PC-9 (cell line): ENCODE measurements around the gene HPX. TPM values are rescaled to one million over a fixed set of nuclear protein-coding genes. Genes with fewer than 3 reads are reported as not detected.

ENCODE experiments used
- BruUV-seq: library from RNA; stranded (reverse); fragments of 400-500 nt; replicated peaks from 2 replicates; lab custom pipeline; 2021; lab: Mats Ljungman, UMichigan
- CTCF ChIA-PET: fragments of 300-600 bp; sonication (Branson Sonifier 250); formaldehyde crosslinking; loops from one replicate; lab custom pipeline; 2022; ENCODE audit warnings: antibody characterized with exemption; lab: Charles Lee
- POLR2A ChIA-PET: fragments of 300-600 bp; sonication (Branson Sonifier 250); formaldehyde crosslinking; loops from one replicate; lab custom pipeline; 2022; ENCODE audit warnings: antibody characterized with exemption; ENCODE audit not compliant: unreplicated experiment; lab: Charles Lee
- DNase-seq, 2 experiments: peaks; one replicate each; pipeline versions ENCODE4 v3.0.0 to v3.0.0-alpha.2; 2015 to 2022; ENCODE audit warnings: mixed read lengths in 1 of 2
- H2AFZ ChIP-seq: fragments of 200-600 bp; sonication (generic); 2 replicates; pipeline ENCODE4 v1.8.1; 2017; ENCODE audit warnings: antibody characterized with exemption
- H3F3A ChIP-seq: fragments of 200-600 bp; sonication (generic); 2 replicates; pipeline ENCODE4 v1.8.1; 2017; ENCODE audit warnings: antibody characterized with exemption, mild to moderate bottlenecking, low read depth; ENCODE audit not compliant: insufficient read depth
- H3K27ac ChIP-seq: fragments of 200-600 bp; sonication (generic); 2 replicates; pipeline ENCODE4 v1.6.1; 2016; ENCODE audit warnings: mixed run types
- H3K27me3 ChIP-seq: fragments of 200-600 bp; sonication (generic); 2 replicates; pipeline ENCODE4 v1.6.1; 2016; ENCODE audit warnings: low read depth, mixed run types; ENCODE audit not compliant: insufficient read depth
- H3K36me3 ChIP-seq: fragments of 200-600 bp; sonication (generic); 2 replicates; pipeline ENCODE4 v1.6.1; 2016; ENCODE audit warnings: low read depth, mixed run types
- H3K4me1 ChIP-seq: fragments of 200-600 bp; sonication (generic); replicated peaks from 2 replicates; pipeline ENCODE4 v1.6.1; 2016; ENCODE audit warnings: mixed run types; ENCODE audit not compliant: insufficient read depth
- H3K4me2 ChIP-seq: fragments of 200-600 bp; sonication (generic); 2 replicates; pipeline ENCODE4 v1.6.1; 2017; ENCODE audit warnings: mixed run types
- H3K4me3 ChIP-seq: fragments of 200-600 bp; sonication (generic); 2 replicates; pipeline ENCODE4 v1.6.1; 2016; ENCODE audit warnings: mixed run types
- H3K79me2 ChIP-seq: fragments of 200-600 bp; sonication (generic); 2 replicates; pipeline ENCODE4 v1.6.1; 2017; ENCODE audit warnings: low read depth, mixed run types
- H3K9me2 ChIP-seq: fragments of 200-600 bp; sonication (generic); 2 replicates; pipeline ENCODE4 v1.8.1; 2017; ENCODE audit warnings: mild to moderate bottlenecking; ENCODE audit not compliant: insufficient read depth
- H3K9me3 ChIP-seq: fragments of 200-600 bp; sonication (generic); 2 replicates; pipeline ENCODE4 v1.8.1; 2016; ENCODE audit warnings: low read depth; ENCODE audit not compliant: insufficient read depth
- H4K20me1 ChIP-seq: fragments of 200-600 bp; sonication (generic); 2 replicates; pipeline ENCODE4 v1.8.1; 2017; ENCODE audit not compliant: insufficient read depth
- CTCF ChIP-seq: fragments of 200-600 bp; sonication (generic); conservative IDR thresholded peaks from 2 replicates; pipeline ENCODE4 v1.6.1; 2017; ENCODE audit warnings: mixed run types, antibody characterized with exemption, mild to moderate bottlenecking, moderate library complexity
- EZH2 ChIP-seq: fragments of 200-600 bp; sonication (generic); IDR thresholded peaks from 2 replicates; pipeline ENCODE4 v1.8.0; 2017; ENCODE audit warnings: antibody characterized with exemption, low read depth
- intact Hi-C: fragments of 100-400 bp; cut with micrococcal nuclease; formaldehyde crosslinking; loops from one replicate; pipeline ENCODE4 v1.10.0; 2022; ENCODE audit not compliant: unreplicated experiment
- total RNA-seq: library from RNA; stranded (reverse); gene quantifications from 2 replicates; pipeline ENCODE4 v1.2.3, GENCODE V29; 2021

HPX gene
- total RNA-seq, 1 experiment from 2014 or later, result 0.68 TPM

- CTCF ChIA-PET, result no interaction called here
- Histone ChIP-seq H3K9me3 (no peaks in the 10 kb centered on the region), H3K4me2 (no peak overlapping the region), H3K4me1 (peaks cover 7% of the 10 kb centered on the region; the same call in 1 of the 2 replicates), H3K9me2 (no peaks in the 10 kb centered on the region), H3K79me2 (no peaks in the 10 kb centered on the region), H3K36me3 (no peaks in the 10 kb centered on the region), H4K20me1 (no peaks in the 10 kb centered on the region), H2AFZ (no peak overlapping the region), H3F3A (peaks cover 4% of the 10 kb centered on the region; the same call in 1 of the 2 replicates), H3K27me3 (no peaks in the 10 kb centered on the region), H3K27ac (no peak overlapping the region), H3K4me3 (no peak overlapping the region)
- no peak for DNase-seq
- POLR2A ChIA-PET, result no interaction called here
- intact Hi-C loops, result loop anchor here (2.0 to 5.0 kb wide), 3 partner anchors 89 to 291 kb away; partner anchors contain the start of genes ARFIP2, ILK, MRPL17 and RRP8
- BruUV-seq, result no TSS peak
- TF ChIP-seq CTCF (no peak), EZH2 (no peak)
Observed at GRCh38 chr11:6391537-6392134, 49.2 kb downstream of the HPX start.

- DNase-seq, result no peak
- Histone ChIP-seq H3F3A (peaks cover 4% of the 10 kb centered on the region; the same call in 1 of the 2 replicates), H3K36me3 (no peaks in the 10 kb centered on the region), H3K4me1 (peaks cover 7% of the 10 kb centered on the region; the same call in 1 of the 2 replicates), H2AFZ (peak overlapping the region; percentile 85), H3K4me2 (peak overlapping the region; percentile 82), H3K27ac (no peak overlapping the region), H3K4me3 (peak overlapping the region; percentile 66), H3K9me3 (no peaks in the 10 kb centered on the region), H3K27me3 (no peaks in the 10 kb centered on the region), H3K9me2 (no peaks in the 10 kb centered on the region), H3K79me2 (no peaks in the 10 kb centered on the region), H4K20me1 (no peaks in the 10 kb centered on the region)
- TF ChIP-seq CTCF (no peak), EZH2 (no peak)
- CTCF ChIA-PET, result interaction anchor here (1.0 kb wide), 1 partner anchor 53 kb away, joined by 8 read pairs; no protein-coding TSS in a partner anchor
- TSS peak; percentile 36 for BruUV-seq
- intact Hi-C loops, result loop anchor here (2.0 to 5.0 kb wide), 3 partner anchors 90 to 291 kb away; partner anchors contain the start of genes ARFIP2, ILK, MRPL17 and RRP8
- POLR2A ChIA-PET, result interaction anchor here (0.6 kb wide), 2 partner anchors 69 to 1526 kb away, joined by 3 read pairs; no protein-coding TSS in a partner anchor
Observed at GRCh38 chr11:6390718-6391469, 49.9 kb downstream of the HPX start.

- H2AFZ ChIP-seq, result peak within 1 kb of the TSS; percentile 85
- H3F3A ChIP-seq, result peaks cover 4% of the 10 kb centered on the region; the same call in 1 of the 2 replicates
- BruUV-seq, result no TSS peak
- peaks cover 7% of the 10 kb centered on the region; the same call in 1 of the 2 replicates for H3K4me1 ChIP-seq
- peak within 1 kb of the TSS; percentile 32 for H3K27ac ChIP-seq
- POLR2A ChIA-PET, result interaction anchor here (0.5 to 0.8 kb wide), 6 partner anchors 40 to 1525 kb away, joined by 3 to 14 read pairs (median 4); partner anchors contain the start of gene TRIM3
- H4K20me1 ChIP-seq, result no peaks in the 10 kb centered on the region
- peak; percentile 84 to 90 for DNase-seq
- no peaks in the 10 kb centered on the region for H3K9me3 ChIP-seq
- TF ChIP-seq EZH2, result no peak
- no peak for TF ChIP-seq CTCF
- peak within 1 kb of the TSS; percentile 66 for H3K4me3 ChIP-seq
- no peaks in the 10 kb centered on the region for H3K27me3 ChIP-seq
- no peaks in the 10 kb centered on the region for H3K79me2 ChIP-seq
- intact Hi-C loops, result loop anchor here (2.0 to 5.0 kb wide), 4 partner anchors 43 to 292 kb away; partner anchors contain the start of genes ARFIP2, ILK, MRPL17 and RRP8
- CTCF ChIA-PET, result interaction anchor here (0.9 to 1.0 kb wide), 2 partner anchors 11 to 53 kb away, joined by 3 to 8 read pairs; no protein-coding TSS in a partner anchor
- no peaks in the 10 kb centered on the region for H3K36me3 ChIP-seq
- H3K9me2 ChIP-seq, result no peaks in the 10 kb centered on the region
- peak within 1 kb of the TSS; percentile 82 for H3K4me2 ChIP-seq
Observed at GRCh38 chr11:6389905-6390717, 50.7 kb downstream of the HPX start, which contains the start of gene SMPD1. Gene SMPD1 (plus strand): TSS chr11:6390474. CDS start chr11:6390599, 125 bp downstream.
